WTC11 (cell line): ENCODE measurements around the gene IGFBP4. TPM values are rescaled to one million over a fixed set of nuclear protein-coding genes. Genes with fewer than 3 reads are reported as not detected.

Source experiments
- ATAC-seq: fragments of 200-7000 bp; cut with Tn5 transposase; 2 replicates; pipeline ENCODE4 v1.10.0; 2021; ENCODE audit warnings: mild to moderate bottlenecking, moderate library complexity
- CTCF ChIA-PET: fragments of 300-600 bp; sonication (Branson Sonifier 250); formaldehyde crosslinking; loops from one replicate; lab custom pipeline; 2021; ENCODE audit warnings: antibody characterized with exemption; lab: Charles Lee
- POLR2A ChIA-PET: fragments of 350-600 bp; sonication (Branson Sonifier 250); formaldehyde crosslinking; loops from one replicate; lab custom pipeline; 2021; ENCODE audit warnings: antibody characterized with exemption; lab: Charles Lee
- DNase-seq: peaks from one replicate; pipeline ENCODE4 v3.0.0; 2021; ENCODE audit warnings: low spot score
- H3K27ac Mint-ChIP-seq: 2 replicates; pipeline ENCODE4 v1.8.0; 2021; ENCODE audit warnings: mixed read lengths
- H3K27me3 Mint-ChIP-seq: 2 replicates; pipeline ENCODE4 v1.8.0; 2021; ENCODE audit warnings: low read depth, mild to moderate bottlenecking, moderate library complexity, mixed read lengths
- H3K36me3 Mint-ChIP-seq: 2 replicates; pipeline ENCODE4 v1.8.0; 2021; ENCODE audit warnings: mixed read lengths
- H3K4me1 Mint-ChIP-seq: 2 replicates; pipeline ENCODE4 v1.8.0; 2022; ENCODE audit warnings: mixed read lengths
- H3K4me3 Mint-ChIP-seq: 2 replicates; pipeline ENCODE4 v1.8.0; 2021; ENCODE audit warnings: mild to moderate bottlenecking, moderate library complexity, mixed read lengths
- H3K9me3 Mint-ChIP-seq: 2 replicates; pipeline ENCODE4 v1.8.0; 2021; ENCODE audit warnings: mixed read lengths
- ETV6 ChIP-seq: sonication (generic); formaldehyde crosslinking; IDR thresholded peaks from 2 replicates; pipeline ENCODE4 v1.8.1; 2022; ENCODE audit warnings: mild to moderate bottlenecking, missing genetic modification reagents
- FOXJ3 ChIP-seq: sonication (generic); formaldehyde crosslinking; IDR thresholded peaks from 2 replicates; pipeline ENCODE4 v1.9.0; 2021; ENCODE audit warnings: missing genetic modification reagents, mild to moderate bottlenecking, borderline replicate concordance
- FOXP1 ChIP-seq: sonication (generic); formaldehyde crosslinking; IDR thresholded peaks from 2 replicates; pipeline ENCODE4 v1.8.0; 2022; ENCODE audit warnings: missing genetic modification reagents, mild to moderate bottlenecking, moderate library complexity, borderline replicate concordance
- GRHL2 ChIP-seq: fragments of 250-450 bp; sonication (Bioruptor Pico); IDR thresholded peaks from 2 replicates; pipeline ENCODE4 v1.8.0; 2022; ENCODE audit warnings: mild to moderate bottlenecking, moderate library complexity; ENCODE audit not compliant: insufficient replicate concordance, severe bottlenecking
- MXD4 ChIP-seq: fragments of 250-450 bp; sonication (Bioruptor Pico); IDR thresholded peaks from 2 replicates; pipeline ENCODE4 v1.8.0; 2021; ENCODE audit warnings: mild to moderate bottlenecking, moderate library complexity, borderline replicate concordance
- NR3C1 ChIP-seq: sonication (generic); formaldehyde crosslinking; conservative IDR thresholded peaks from 2 replicates; pipeline ENCODE4 v1.8.1; 2023; ENCODE audit warnings: low read depth, mild to moderate bottlenecking, missing genetic modification reagents
- PREB ChIP-seq: sonication (generic); formaldehyde crosslinking; IDR thresholded peaks from 2 replicates; pipeline ENCODE4 v1.8.1; 2022; ENCODE audit warnings: mild to moderate bottlenecking, missing genetic modification reagents, moderate library complexity, borderline replicate concordance
- RELA ChIP-seq: sonication (generic); formaldehyde crosslinking; IDR thresholded peaks from 2 replicates; pipeline ENCODE4 v1.8.1; 2022; ENCODE audit warnings: missing genetic modification reagents, mild to moderate bottlenecking, borderline replicate concordance
- SMAD3 ChIP-seq: sonication (generic); formaldehyde crosslinking; IDR thresholded peaks from 2 replicates; pipeline ENCODE4 v1.8.0; 2022; ENCODE audit warnings: missing genetic modification reagents, mild to moderate bottlenecking, borderline replicate concordance
- SOX15 ChIP-seq: fragments of 250-450 bp; sonication (Bioruptor Pico); IDR thresholded peaks from 2 replicates; pipeline ENCODE4 v1.9.0; 2021; ENCODE audit warnings: mild to moderate bottlenecking
- ZNF263 ChIP-seq: sonication (generic); formaldehyde crosslinking; IDR thresholded peaks from 2 replicates; pipeline ENCODE4 v1.8.1; 2022; ENCODE audit warnings: low read depth, mild to moderate bottlenecking, moderate library complexity, missing genetic modification reagents
- ZNF416 ChIP-seq: fragments of 250-450 bp; sonication (Bioruptor Pico); IDR thresholded peaks from 2 replicates; pipeline ENCODE4 v1.9.0; 2021; ENCODE audit warnings: mild to moderate bottlenecking, inconsistent platforms
- ZNF512 ChIP-seq: sonication (generic); formaldehyde crosslinking; IDR thresholded peaks from 2 replicates; pipeline ENCODE4 v1.8.1; 2022; ENCODE audit warnings: missing genetic modification reagents, borderline replicate concordance
- ZNF532 ChIP-seq: fragments of 250-450 bp; sonication (Bioruptor Pico); IDR thresholded peaks from 2 replicates; pipeline ENCODE4 v1.9.0; 2021; ENCODE audit warnings: mild to moderate bottlenecking, borderline replicate concordance
- total RNA-seq: library from RNA; stranded (reverse); gene quantifications from 3 replicates; pipeline ENCODE4 v1.2.3, GENCODE V29; 2021
- TF ChIP-seq, protein P1 (sequence below): sonication (generic); formaldehyde crosslinking; IDR thresholded peaks from 2 replicates; pipeline ENCODE4 v1.8.1; 2023; ENCODE audit warnings: mild to moderate bottlenecking, missing genetic modification reagents, moderate library complexity
- TF ChIP-seq, protein P2 (sequence below): sonication (generic); formaldehyde crosslinking; IDR thresholded peaks from 2 replicates; pipeline ENCODE4 v1.8.1; 2023; ENCODE audit warnings: mild to moderate bottlenecking, missing genetic modification reagents
- TF ChIP-seq, protein P3 (sequence below): sonication (generic); formaldehyde crosslinking; IDR thresholded peaks from 2 replicates; pipeline ENCODE4 v1.8.1; 2023; ENCODE audit warnings: mild to moderate bottlenecking, missing genetic modification reagents
- TF ChIP-seq, protein P4 (sequence below): sonication (generic); formaldehyde crosslinking; IDR thresholded peaks from 2 replicates; pipeline ENCODE4 v1.8.0; 2022; ENCODE audit warnings: mild to moderate bottlenecking, missing genetic modification reagents

IGFBP4 gene
- total RNA-seq, 1 experiment from 2014 or later: 172 TPM

GRCh38 chr17:40484285-40484972 lies 41.2 kb downstream of the IGFBP4 start:
- TF ChIP-seq MXD4 (CRISPR knock-in tag) (no peak), SOX15 (no peak), ETV6 (no peak), ZNF512 (no peak), NR3C1 (no peak)
- TF ChIP-seq, protein P1, sequence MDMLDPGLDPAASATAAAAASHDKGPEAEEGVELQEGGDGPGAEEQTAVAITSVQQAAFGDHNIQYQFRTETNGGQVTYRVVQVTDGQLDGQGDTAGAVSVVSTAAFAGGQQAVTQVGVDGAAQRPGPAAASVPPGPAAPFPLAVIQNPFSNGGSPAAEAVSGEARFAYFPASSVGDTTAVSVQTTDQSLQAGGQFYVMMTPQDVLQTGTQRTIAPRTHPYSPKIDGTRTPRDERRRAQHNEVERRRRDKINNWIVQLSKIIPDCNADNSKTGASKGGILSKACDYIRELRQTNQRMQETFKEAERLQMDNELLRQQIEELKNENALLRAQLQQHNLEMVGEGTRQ (CRISPR knock-in tag): no peak
- H3K4me1 Mint-ChIP-seq: peaks cover 78% of the 10 kb centered on the region
- ATAC-seq (no peak), DNase-seq (no peak)
- H3K27me3 Mint-ChIP-seq: peaks cover 2% of the 10 kb centered on the region; the same call in 1 of the 2 replicates
- H3K36me3 Mint-ChIP-seq: no peaks in the 10 kb centered on the region
- no peak overlapping the region for H3K4me3 Mint-ChIP-seq
- no peak overlapping the region for H3K27ac Mint-ChIP-seq
- H3K9me3 Mint-ChIP-seq: no peaks in the 10 kb centered on the region
- POLR2A ChIA-PET: no interaction called here
- CTCF ChIA-PET: interaction anchor here (1.4 to 4.8 kb wide), 4 partner anchors 8 to 76 kb away, joined by 5 to 57 read pairs (median 6); no protein-coding TSS in a partner anchor

DNA sequence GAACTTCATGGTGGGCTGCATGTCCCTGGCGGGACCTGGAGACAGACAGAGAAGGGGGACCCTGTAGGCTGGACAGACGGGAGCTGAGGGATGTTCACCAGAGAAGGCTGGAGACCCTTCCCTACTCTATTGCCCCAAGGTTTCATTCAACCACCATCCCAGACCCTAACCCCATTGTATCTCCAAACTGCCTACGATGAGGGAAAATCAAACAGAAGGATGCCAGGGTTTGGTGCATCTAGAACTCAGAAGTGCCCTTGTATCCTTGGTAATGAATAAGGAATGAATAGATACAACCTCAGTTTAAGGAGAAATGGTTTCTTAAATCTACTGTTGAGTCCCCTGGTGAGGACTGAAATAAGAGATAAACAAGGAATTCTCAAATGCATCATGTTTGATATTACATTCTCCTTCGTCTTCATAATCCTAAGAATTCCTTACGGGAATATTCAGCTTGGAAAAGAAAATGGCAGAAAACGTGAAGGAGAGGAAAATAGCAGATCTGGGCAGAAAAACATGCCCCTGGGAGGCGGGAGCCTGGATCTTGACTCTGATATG lies 41.8 kb downstream of the IGFBP4 start:
- Mint-ChIP-seq H3K9me3 (no peaks in the 10 kb centered on the region), H3K4me3 (no peak overlapping the region), H3K27ac (no peak overlapping the region), H3K27me3 (peaks cover 2% of the 10 kb centered on the region; the same call in 1 of the 2 replicates), H3K4me1 (peaks cover 82% of the 10 kb centered on the region), H3K36me3 (no peaks in the 10 kb centered on the region)
- ChIA-PET POLR2A (no interaction called here), CTCF (interaction anchor here (1.4 to 4.8 kb wide), 4 partner anchors 9 to 75 kb away, joined by 5 to 57 read pairs (median 6); no protein-coding TSS in a partner anchor)
- no peak for DNase-seq
- ATAC-seq: no peak
- TF ChIP-seq, protein P2, sequence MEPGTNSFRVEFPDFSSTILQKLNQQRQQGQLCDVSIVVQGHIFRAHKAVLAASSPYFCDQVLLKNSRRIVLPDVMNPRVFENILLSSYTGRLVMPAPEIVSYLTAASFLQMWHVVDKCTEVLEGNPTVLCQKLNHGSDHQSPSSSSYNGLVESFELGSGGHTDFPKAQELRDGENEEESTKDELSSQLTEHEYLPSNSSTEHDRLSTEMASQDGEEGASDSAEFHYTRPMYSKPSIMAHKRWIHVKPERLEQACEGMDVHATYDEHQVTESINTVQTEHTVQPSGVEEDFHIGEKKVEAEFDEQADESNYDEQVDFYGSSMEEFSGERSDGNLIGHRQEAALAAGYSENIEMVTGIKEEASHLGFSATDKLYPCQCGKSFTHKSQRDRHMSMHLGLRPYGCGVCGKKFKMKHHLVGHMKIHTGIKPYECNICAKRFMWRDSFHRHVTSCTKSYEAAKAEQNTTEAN (CRISPR knock-in tag): no peak
- TF ChIP-seq, protein P3, sequence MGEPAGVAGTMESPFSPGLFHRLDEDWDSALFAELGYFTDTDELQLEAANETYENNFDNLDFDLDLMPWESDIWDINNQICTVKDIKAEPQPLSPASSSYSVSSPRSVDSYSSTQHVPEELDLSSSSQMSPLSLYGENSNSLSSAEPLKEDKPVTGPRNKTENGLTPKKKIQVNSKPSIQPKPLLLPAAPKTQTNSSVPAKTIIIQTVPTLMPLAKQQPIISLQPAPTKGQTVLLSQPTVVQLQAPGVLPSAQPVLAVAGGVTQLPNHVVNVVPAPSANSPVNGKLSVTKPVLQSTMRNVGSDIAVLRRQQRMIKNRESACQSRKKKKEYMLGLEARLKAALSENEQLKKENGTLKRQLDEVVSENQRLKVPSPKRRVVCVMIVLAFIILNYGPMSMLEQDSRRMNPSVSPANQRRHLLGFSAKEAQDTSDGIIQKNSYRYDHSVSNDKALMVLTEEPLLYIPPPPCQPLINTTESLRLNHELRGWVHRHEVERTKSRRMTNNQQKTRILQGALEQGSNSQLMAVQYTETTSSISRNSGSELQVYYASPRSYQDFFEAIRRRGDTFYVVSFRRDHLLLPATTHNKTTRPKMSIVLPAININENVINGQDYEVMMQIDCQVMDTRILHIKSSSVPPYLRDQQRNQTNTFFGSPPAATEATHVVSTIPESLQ (CRISPR knock-in tag): no peak
- no peak for TF ChIP-seq SMAD3 (CRISPR knock-in tag)
- no peak for TF ChIP-seq RELA (CRISPR knock-in tag)
- no peak for TF ChIP-seq PREB (CRISPR knock-in tag)
- TF ChIP-seq ZNF416: no peak
- TF ChIP-seq, protein P4, sequence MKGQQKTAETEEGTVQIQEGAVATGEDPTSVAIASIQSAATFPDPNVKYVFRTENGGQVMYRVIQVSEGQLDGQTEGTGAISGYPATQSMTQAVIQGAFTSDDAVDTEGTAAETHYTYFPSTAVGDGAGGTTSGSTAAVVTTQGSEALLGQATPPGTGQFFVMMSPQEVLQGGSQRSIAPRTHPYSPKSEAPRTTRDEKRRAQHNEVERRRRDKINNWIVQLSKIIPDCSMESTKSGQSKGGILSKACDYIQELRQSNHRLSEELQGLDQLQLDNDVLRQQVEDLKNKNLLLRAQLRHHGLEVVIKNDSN (CRISPR knock-in tag): no peak
- no peak for TF ChIP-seq ZNF263 (CRISPR knock-in tag)
- no peak for TF ChIP-seq FOXJ3
- TF ChIP-seq NR3C1: no peak
- no peak for TF ChIP-seq GRHL2
- TF ChIP-seq FOXP1 (CRISPR knock-in tag): no peak
- TF ChIP-seq ZNF532 (CRISPR knock-in tag): no peak
